HepG2 (cell line): ENCODE results near the gene ZC3H18. TPM values are rescaled to one million over a fixed set of nuclear protein-coding genes. Genes with fewer than 3 reads are reported as not detected.

Source experiments
- FOSL1 ChIP-seq: sonication (generic); formaldehyde crosslinking; IDR thresholded peaks from 2 replicates; pipeline ENCODE4 v1.9.0; 2021; ENCODE audit warnings: missing genetic modification reagents, borderline replicate concordance
- FOXJ3 ChIP-seq: sonication (generic); formaldehyde crosslinking; IDR thresholded peaks from 2 replicates; pipeline ENCODE4 v1.4.0; 2020; ENCODE audit warnings: missing genetic modification reagents, mild to moderate bottlenecking, borderline replicate concordance
- HDAC6 ChIP-seq: fragments of 200-600 bp; sonication (generic); IDR thresholded peaks from 2 replicates; pipeline ENCODE4 v1.7.0; 2017; ENCODE audit warnings: mild to moderate bottlenecking, antibody characterized with exemption, low read length, low read depth
- HES4 ChIP-seq: sonication (generic); formaldehyde crosslinking; IDR thresholded peaks from 2 replicates; pipeline ENCODE4 v1.9.0; 2021; ENCODE audit warnings: mild to moderate bottlenecking, missing genetic modification reagents, borderline replicate concordance
- IKZF4 ChIP-seq: sonication (generic); formaldehyde crosslinking; IDR thresholded peaks from 2 replicates; pipeline ENCODE4 v1.5.1; 2020; ENCODE audit warnings: borderline replicate concordance, mild to moderate bottlenecking, low read depth, missing genetic modification reagents; ENCODE audit errors: not compliant biosample characterization
- KMT2A ChIP-seq: sonication (generic); formaldehyde crosslinking; IDR thresholded peaks from 2 replicates; pipeline ENCODE4 v1.4.0; 2020; ENCODE audit warnings: missing genetic modification reagents
- NBN ChIP-seq: fragments of 450-650 bp; conservative IDR thresholded peaks from 2 replicates; pipeline ENCODE4 v1.6.1; 2017
- POLR2G ChIP-seq: fragments of 200-400 bp; formaldehyde crosslinking; IDR thresholded peaks from 2 replicates; pipeline ENCODE4 v1.6.1; 2018; ENCODE audit warnings: mild to moderate bottlenecking, low read depth, low read length, moderate library complexity
- ZBTB46 ChIP-seq: sonication (generic); formaldehyde crosslinking; IDR thresholded peaks from 2 replicates; pipeline ENCODE4 v1.4.0; 2020; ENCODE audit warnings: mild to moderate bottlenecking, missing genetic modification reagents, borderline replicate concordance
- ZFP82 ChIP-seq: sonication (generic); formaldehyde crosslinking; IDR thresholded peaks from 2 replicates; pipeline ENCODE4 v1.5.1; 2020; ENCODE audit warnings: mild to moderate bottlenecking, missing genetic modification reagents, borderline replicate concordance
- ZGPAT ChIP-seq: IDR thresholded peaks from 2 replicates; pipeline ENCODE4 v1.6.1; 2016; ENCODE audit warnings: mild to moderate bottlenecking
- ZNF260 ChIP-seq: sonication (generic); formaldehyde crosslinking; IDR thresholded peaks from 2 replicates; pipeline ENCODE4 v1.4.0; 2020; ENCODE audit warnings: missing genetic modification reagents, low read depth, mild to moderate bottlenecking, borderline replicate concordance
- ZNF33B ChIP-seq: sonication (generic); formaldehyde crosslinking; IDR thresholded peaks from 2 replicates; pipeline ENCODE4 v1.5.1; 2020; ENCODE audit warnings: mild to moderate bottlenecking, missing genetic modification reagents
- ZNF382 ChIP-seq: sonication (generic); formaldehyde crosslinking; IDR thresholded peaks from 2 replicates; pipeline ENCODE4 v1.5.0; 2020; ENCODE audit warnings: missing genetic modification reagents, mild to moderate bottlenecking, borderline replicate concordance
- polyA plus RNA-seq, 8 experiments: library from polyadenylated mRNA; depleted of rRNA in 3 of 8; stranded (reverse) in 7 of 8; unstranded in 1 of 8; fragments of >200 nt; fragmentation: Illumina TruSeq in 4 of 8; extraction: Trizol in 4 of 8; gene quantifications; 2 replicates each; pipeline versions ENCODE4 v1.2.1 to v1.2.3, GENCODE V29; 2011 to 2016; ENCODE audit warnings: low read depth in 4 of 8, missing spikeins in 1 of 8, mixed read lengths in 1 of 8; ENCODE audit not compliant: insufficient read depth in 1 of 8
- total RNA-seq, 5 experiments: library from RNA; depleted of rRNA; stranded (reverse); fragments of >200 nt; fragmentation: Illumina TruSeq; extraction: Trizol; gene quantifications; 2 replicates each; pipeline ENCODE4 v1.2.3, GENCODE V29; 2016; ENCODE audit warnings: low read depth in 1 of 5
- TF ChIP-seq, protein P1 (sequence below), 2 experiments: sonication (generic) in 1 of 2; formaldehyde crosslinking in 1 of 2; IDR thresholded peaks; 2 replicates each; pipeline versions ENCODE4 v1.4.0 to v1.6.1; 2018 to 2020; ENCODE audit warnings: missing genetic modification reagents in 2 of 2, borderline replicate concordance in 1 of 2, low read depth in 1 of 2, mild to moderate bottlenecking in 1 of 2, missing biosample characterization in 1 of 2
- TF ChIP-seq, protein P2 (sequence below): sonication (generic); formaldehyde crosslinking; IDR thresholded peaks from 2 replicates; pipeline ENCODE4 v1.4.0; 2020; ENCODE audit warnings: mild to moderate bottlenecking, missing genetic modification reagents
- TF ChIP-seq, protein P3 (sequence below): sonication (generic); formaldehyde crosslinking; IDR thresholded peaks from 2 replicates; pipeline ENCODE4 v1.4.0; 2020; ENCODE audit warnings: mild to moderate bottlenecking, low read depth, missing genetic modification reagents
- TF ChIP-seq, protein P4 (sequence below): IDR thresholded peaks from 2 replicates; pipeline ENCODE4 v1.6.1; 2016; ENCODE audit warnings: mild to moderate bottlenecking, missing biosample characterization, missing genetic modification reagents
- TF ChIP-seq, protein P5 (sequence below): sonication (generic); formaldehyde crosslinking; IDR thresholded peaks from 2 replicates; pipeline ENCODE4 v1.4.0; 2020; ENCODE audit warnings: mild to moderate bottlenecking, missing genetic modification reagents

Gene ZC3H18
- total and polyA plus RNA-seq, 2 of the 13 experiments (the other 11 are each of a cell fraction or from before 2014, with no cell fraction given): 11.2 to 27.4 TPM

GRCh38 chr16:88618956-88619667 lies 48.9 kb downstream of the ZC3H18 start (continued):
- 0 out of 2 replicates have a peak, but pooled peaks have one; percentile 6 for TF ChIP-seq HES4
- TF ChIP-seq, protein P1, sequence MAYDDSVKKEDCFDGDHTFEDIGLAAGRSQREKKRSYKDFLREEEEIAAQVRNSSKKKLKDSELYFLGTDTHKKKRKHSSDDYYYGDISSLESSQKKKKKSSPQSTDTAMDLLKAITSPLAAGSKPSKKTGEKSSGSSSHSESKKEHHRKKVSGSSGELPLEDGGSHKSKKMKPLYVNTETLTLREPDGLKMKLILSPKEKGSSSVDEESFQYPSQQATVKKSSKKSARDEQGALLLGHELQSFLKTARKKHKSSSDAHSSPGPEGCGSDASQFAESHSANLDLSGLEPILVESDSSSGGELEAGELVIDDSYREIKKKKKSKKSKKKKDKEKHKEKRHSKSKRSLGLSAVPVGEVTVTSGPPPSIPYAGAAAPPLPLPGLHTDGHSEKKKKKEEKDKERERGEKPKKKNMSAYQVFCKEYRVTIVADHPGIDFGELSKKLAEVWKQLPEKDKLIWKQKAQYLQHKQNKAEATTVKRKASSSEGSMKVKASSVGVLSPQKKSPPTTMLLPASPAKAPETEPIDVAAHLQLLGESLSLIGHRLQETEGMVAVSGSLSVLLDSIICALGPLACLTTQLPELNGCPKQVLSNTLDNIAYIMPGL (CRISPR knock-in tag; IDR thresholded peaks at IDR 0.05; ENCODE audit: borderline replicate concordance in 1 of 2, low read depth in 1 of 2): no peak
- TF ChIP-seq ZGPAT (CRISPR knock-in tag): 0 out of 2 replicates have a peak, but pooled peaks have one; percentile 9
- no peak for TF ChIP-seq ZNF260
- TF ChIP-seq NBN: no peak
- no peak for TF ChIP-seq HDAC6
- TF ChIP-seq, protein P2, sequence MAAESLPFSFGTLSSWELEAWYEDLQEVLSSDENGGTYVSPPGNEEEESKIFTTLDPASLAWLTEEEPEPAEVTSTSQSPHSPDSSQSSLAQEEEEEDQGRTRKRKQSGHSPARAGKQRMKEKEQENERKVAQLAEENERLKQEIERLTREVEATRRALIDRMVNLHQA (CRISPR knock-in tag): no peak
- no peak for TF ChIP-seq ZNF382 (CRISPR knock-in tag)
- TF ChIP-seq, protein P3, sequence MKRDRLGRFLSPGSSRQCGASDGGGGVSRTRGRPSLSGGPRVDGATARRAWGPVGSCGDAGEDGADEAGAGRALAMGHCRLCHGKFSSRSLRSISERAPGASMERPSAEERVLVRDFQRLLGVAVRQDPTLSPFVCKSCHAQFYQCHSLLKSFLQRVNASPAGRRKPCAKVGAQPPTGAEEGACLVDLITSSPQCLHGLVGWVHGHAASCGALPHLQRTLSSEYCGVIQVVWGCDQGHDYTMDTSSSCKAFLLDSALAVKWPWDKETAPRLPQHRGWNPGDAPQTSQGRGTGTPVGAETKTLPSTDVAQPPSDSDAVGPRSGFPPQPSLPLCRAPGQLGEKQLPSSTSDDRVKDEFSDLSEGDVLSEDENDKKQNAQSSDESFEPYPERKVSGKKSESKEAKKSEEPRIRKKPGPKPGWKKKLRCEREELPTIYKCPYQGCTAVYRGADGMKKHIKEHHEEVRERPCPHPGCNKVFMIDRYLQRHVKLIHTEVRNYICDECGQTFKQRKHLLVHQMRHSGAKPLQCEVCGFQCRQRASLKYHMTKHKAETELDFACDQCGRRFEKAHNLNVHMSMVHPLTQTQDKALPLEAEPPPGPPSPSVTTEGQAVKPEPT (CRISPR knock-in tag): 0 out of 2 replicates have a peak, but pooled peaks have one; percentile 51
- 0 out of 2 replicates have a peak, but pooled peaks have one; percentile 35 for TF ChIP-seq ZBTB46 (CRISPR knock-in tag)
- no peak for TF ChIP-seq FOSL1 (CRISPR knock-in tag)
- TF ChIP-seq FOXJ3: no peak
- TF ChIP-seq, protein P4, sequence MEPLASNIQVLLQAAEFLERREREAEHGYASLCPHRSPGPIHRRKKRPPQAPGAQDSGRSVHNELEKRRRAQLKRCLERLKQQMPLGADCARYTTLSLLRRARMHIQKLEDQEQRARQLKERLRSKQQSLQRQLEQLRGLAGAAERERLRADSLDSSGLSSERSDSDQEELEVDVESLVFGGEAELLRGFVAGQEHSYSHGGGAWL (CRISPR knock-in tag): 0 out of 2 replicates have a peak, but pooled peaks have one; percentile 1
- no peak for TF ChIP-seq ZFP82 (CRISPR knock-in tag)
- TF ChIP-seq ZNF33B: peak; percentile 31; the same call in 1 of the 2 replicates
- TF ChIP-seq IKZF4: no peak
- TF ChIP-seq, protein P5, sequence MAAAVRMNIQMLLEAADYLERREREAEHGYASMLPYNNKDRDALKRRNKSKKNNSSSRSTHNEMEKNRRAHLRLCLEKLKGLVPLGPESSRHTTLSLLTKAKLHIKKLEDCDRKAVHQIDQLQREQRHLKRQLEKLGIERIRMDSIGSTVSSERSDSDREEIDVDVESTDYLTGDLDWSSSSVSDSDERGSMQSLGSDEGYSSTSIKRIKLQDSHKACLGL: 0 out of 2 replicates have a peak, but pooled peaks have one; percentile 4
- no peak for TF ChIP-seq POLR2G
- TF ChIP-seq KMT2A (CRISPR knock-in tag): 0 out of 2 replicates have a peak, but pooled peaks have one; percentile 8
